ENCODE data around the gene PRDM2. TPM values are rescaled to one million over a fixed set of nuclear protein-coding genes. Genes with fewer than 3 reads are reported as not detected.
A peak's percentile ranks its signal among the peaks of the same experiment; 100 is the strongest.

The PRDM2 gene
- total RNA-seq, 2 experiments from 2014 or later, result 136 to 140 TPM

- ATAC-seq (ENCODE audit: poor library complexity) (peak; percentile 51), DNase-seq (peak; percentile 35 to 71 (median 50))
- Mint-ChIP-seq H3K36me3 (ENCODE audit: low read depth) (peaks cover 10% of the 10 kb centered on the region), H3K27me3 (no peaks in the 10 kb centered on the region), H3K9me3 (no peaks in the 10 kb centered on the region), H3K27ac (no peak overlapping the region), H3K4me3 (no peak overlapping the region), H3K4me1 (ENCODE audit: low read depth) (peaks cover 24% of the 10 kb centered on the region)
- Histone ChIP-seq H3K36me3 (ENCODE audit: insufficient read depth, low read length) (no peaks in the 10 kb centered on the region), H3K9me3 (ENCODE audit: control insufficient read depth in 1 of 2, insufficient read depth in 1 of 2, low read length in 2 of 2) (no peaks in the 10 kb centered on the region), H3K27ac (ENCODE audit: low read depth in 1 of 2, low read length in 2 of 2) (no peak overlapping the region), H3K27me3 (ENCODE audit: control insufficient read depth in 1 of 2, insufficient read depth in 2 of 2, low read length in 2 of 2) (no peaks in the 10 kb centered on the region), H3K4me1 (ENCODE audit: insufficient read depth, low read length) (peaks cover 13% of the 10 kb centered on the region), H3K4me3 (ENCODE audit: low read length) (no peak overlapping the region)
- intact Hi-C loops (cut with DNase I, micrococcal nuclease), result loop anchor here (1.0 to 10.0 kb wide), 3 partner anchors 86 to 151 kb away; no protein-coding TSS in a partner anchor
- ChIA-PET POLR2A (interaction anchor here (0.7 to 0.9 kb wide), 2 partner anchors 45 to 64 kb away, joined by 3 to 4 read pairs; no protein-coding TSS in a partner anchor), CTCF (interaction anchor here (0.7 to 1.0 kb wide), 2 partner anchors 9 to 53 kb away, joined by 3 read pairs; no protein-coding TSS in a partner anchor)
- TF ChIP-seq CTCF (IDR thresholded peaks at IDR 0.05), result peak; percentile 60
Observed at GRCh38 chr1:13813398-13814012, 113.5 kb downstream of the PRDM2 start.

- Histone ChIP-seq H3K9me3 (ENCODE audit: control insufficient read depth in 1 of 2, insufficient read depth in 1 of 2, low read length in 2 of 2) (no peaks in the 10 kb centered on the region), H3K4me3 (ENCODE audit: low read length) (no peak overlapping the region), H3K36me3 (ENCODE audit: insufficient read depth, low read length) (no peaks in the 10 kb centered on the region), H3K27ac (ENCODE audit: low read depth in 1 of 2, low read length in 2 of 2) (no peak overlapping the region), H3K27me3 (ENCODE audit: control insufficient read depth in 1 of 2, insufficient read depth in 2 of 2, low read length in 2 of 2) (no peaks in the 10 kb centered on the region), H3K4me1 (ENCODE audit: insufficient read depth, low read length) (peaks cover 13% of the 10 kb centered on the region)
- Mint-ChIP-seq H3K9me3 (no peaks in the 10 kb centered on the region), H3K27me3 (no peaks in the 10 kb centered on the region), H3K27ac (no peak overlapping the region), H3K36me3 (ENCODE audit: low read depth) (peaks cover 14% of the 10 kb centered on the region), H3K4me1 (ENCODE audit: low read depth) (peaks cover 18% of the 10 kb centered on the region), H3K4me3 (no peak overlapping the region)
- ChIA-PET CTCF (interaction anchor here (0.7 to 1.0 kb wide), 2 partner anchors 9 to 54 kb away, joined by 3 read pairs; no protein-coding TSS in a partner anchor), POLR2A (interaction anchor here (0.7 to 0.9 kb wide), 2 partner anchors 46 to 65 kb away, joined by 3 to 4 read pairs; no protein-coding TSS in a partner anchor)
- intact Hi-C loops (cut with DNase I, micrococcal nuclease), result loop anchor here in 1 of 2 experiments (5.0 to 10.0 kb wide), 2 partner anchors 87 to 151 kb away; no protein-coding TSS in a partner anchor
- DNase-seq (no peak), ATAC-seq (ENCODE audit: poor library complexity) (no peak)
- no peak for TF ChIP-seq CTCF (IDR thresholded peaks at IDR 0.05)
Observed at GRCh38 chr1:13814131-13814530, 114.1 kb downstream of the PRDM2 start.

GRCh38 chr1:13816016-13816760, 116.2 kb downstream of the PRDM2 start:
- CTCF ChIA-PET, result no interaction called here
- Mint-ChIP-seq H3K27ac (no peak overlapping the region), H3K4me1 (ENCODE audit: low read depth) (peaks cover 18% of the 10 kb centered on the region), H3K9me3 (no peaks in the 10 kb centered on the region), H3K4me3 (no peak overlapping the region), H3K27me3 (no peaks in the 10 kb centered on the region), H3K36me3 (ENCODE audit: low read depth) (peaks cover 14% of the 10 kb centered on the region)
- no peaks in the 10 kb centered on the region for H3K27me3 ChIP-seq (ENCODE audit: control insufficient read depth in 1 of 2, insufficient read depth in 2 of 2, low read length in 2 of 2)
- H3K9me3 ChIP-seq (ENCODE audit: control insufficient read depth in 1 of 2, insufficient read depth in 1 of 2, low read length in 2 of 2), result no peaks in the 10 kb centered on the region
- no peak for ATAC-seq (ENCODE audit: poor library complexity)
- TF ChIP-seq CTCF (IDR thresholded peaks at IDR 0.05), result no peak
- intact Hi-C loops (cut with DNase I, micrococcal nuclease), result loop anchor here in 1 of 2 experiments (10.0 kb wide), 1 partner anchor 149 kb away; no protein-coding TSS in a partner anchor
- H3K27ac ChIP-seq (ENCODE audit: low read depth in 1 of 2, low read length in 2 of 2), result no peak overlapping the region
- no peak overlapping the region for H3K4me3 ChIP-seq (ENCODE audit: low read length)
- peaks cover 4% of the 10 kb centered on the region for H3K36me3 ChIP-seq (ENCODE audit: insufficient read depth, low read length)
- POLR2A ChIA-PET, result no interaction called here
- peaks cover 9% of the 10 kb centered on the region for H3K4me1 ChIP-seq (ENCODE audit: insufficient read depth, low read length)
- DNase-seq, result no peak
